GM23248 (cell line): ENCODE results near the gene TXNIP. TPM values are rescaled to one million over a fixed set of nuclear protein-coding genes. Genes with fewer than 3 reads are reported as not detected.

Experiments
- DNase-seq: peaks from one replicate; pipeline ENCODE4 v3.0.0-alpha.2; 2015
- H2AFZ ChIP-seq: fragments of 200-600 bp; sonication (generic); 2 replicates; pipeline ENCODE4 v1.6.1; 2016; ENCODE audit warnings: antibody characterized with exemption
- H3F3A ChIP-seq: fragments of 200-600 bp; sonication (generic); 2 replicates; pipeline ENCODE4 v1.6.1; 2016; ENCODE audit warnings: mild to moderate bottlenecking, antibody characterized with exemption, mixed run types; ENCODE audit not compliant: insufficient read depth
- H3K27ac ChIP-seq: fragments of 200-600 bp; sonication (generic); 2 replicates; pipeline ENCODE4 v1.5.1; 2016; ENCODE audit warnings: mild to moderate bottlenecking
- H3K27me3 ChIP-seq: fragments of 200-600 bp; sonication (generic); replicated peaks from 2 replicates; pipeline ENCODE4 v1.6.1; 2016; ENCODE audit warnings: mild to moderate bottlenecking; ENCODE audit not compliant: insufficient read depth
- H3K36me3 ChIP-seq: fragments of 200-600 bp; sonication (generic); 2 replicates; pipeline ENCODE4 v1.6.1; 2016; ENCODE audit warnings: low read depth, mild to moderate bottlenecking
- H3K4me1 ChIP-seq: fragments of 200-600 bp; sonication (generic); 2 replicates; pipeline ENCODE4 v1.6.1; 2016; ENCODE audit warnings: mild to moderate bottlenecking; ENCODE audit not compliant: insufficient read depth
- H3K4me2 ChIP-seq: fragments of 200-600 bp; sonication (generic); one replicate; pipeline ENCODE4 v1.6.1; 2016; ENCODE audit warnings: mild to moderate bottlenecking; ENCODE audit not compliant: unreplicated experiment
- H3K4me3 ChIP-seq: fragments of 200-600 bp; sonication (generic); 2 replicates; pipeline ENCODE4 v1.5.1; 2016; ENCODE audit warnings: mild to moderate bottlenecking
- H3K79me2 ChIP-seq: fragments of 200-600 bp; sonication (generic); 2 replicates; pipeline ENCODE4 v1.6.1; 2016; ENCODE audit warnings: mild to moderate bottlenecking; ENCODE audit not compliant: insufficient read depth
- H3K9ac ChIP-seq: fragments of 200-600 bp; sonication (generic); 2 replicates; pipeline ENCODE4 v1.6.1; 2016; ENCODE audit warnings: mild to moderate bottlenecking
- H3K9me2 ChIP-seq: fragments of 200-600 bp; sonication (generic); 2 replicates; pipeline ENCODE4 v1.6.1; 2016; ENCODE audit warnings: mixed run types, mild to moderate bottlenecking, moderate library complexity; ENCODE audit not compliant: insufficient read depth
- H3K9me3 ChIP-seq: fragments of 200-600 bp; sonication (generic); one replicate; pipeline ENCODE4 v1.6.1; 2017; ENCODE audit warnings: low read depth
- H4K20me1 ChIP-seq: fragments of 200-600 bp; sonication (generic); 2 replicates; pipeline ENCODE4 v1.6.0; 2016; ENCODE audit not compliant: insufficient read depth
- EZH2 ChIP-seq: fragments of 200-600 bp; sonication (generic); IDR thresholded peaks from 2 replicates; pipeline ENCODE4 v1.6.1; 2018; ENCODE audit warnings: antibody characterized with exemption, mild to moderate bottlenecking; ENCODE audit not compliant: insufficient read depth, poor library complexity, severe bottlenecking
- EZH2phosphoT487 ChIP-seq: fragments of 200-600 bp; sonication (generic); IDR thresholded peaks from 2 replicates; pipeline ENCODE4 v1.6.1; 2018; ENCODE audit warnings: antibody characterized with exemption, moderate library complexity, mild to moderate bottlenecking, low read depth; ENCODE audit not compliant: insufficient read depth
- WGBS, 2 experiments: methylation state at CpG; one replicate each; pipeline ENCODE4 v1.1.6; 2015 to 2017; ENCODE audit warnings: low lambda C conversion rate in 2 of 2, low coverage in 1 of 2; ENCODE audit errors: missing lambda C conversion rate in 2 of 2; 5-methylcytosine and 5-hydroxymethylcytosine counted together
- in situ Hi-C: fragments of 300-500 bp; cut with MboI; formaldehyde crosslinking; loops from 2 replicates; pipeline ENCODE4 v1.15.0; 2020
- polyA plus RNA-seq: library from polyadenylated mRNA; unstranded; fragments of >200 nt; fragmentation: Nextera tagmentation; extraction: Ambion mirVana; gene quantifications from 2 replicates; pipeline ENCODE4 v1.2.1, GENCODE V29; 2016
- total RNA-seq: library from RNA; depleted of rRNA; stranded (reverse); fragments of >200 nt; shearing (Covaris generic); gene quantifications from 2 replicates; pipeline ENCODE4 v1.2.3, GENCODE V29; 2014; rRNA removed

Gene TXNIP
- total and polyA plus RNA-seq, 2 experiments from 2014 or later = 169 to 263 TPM

DNA sequence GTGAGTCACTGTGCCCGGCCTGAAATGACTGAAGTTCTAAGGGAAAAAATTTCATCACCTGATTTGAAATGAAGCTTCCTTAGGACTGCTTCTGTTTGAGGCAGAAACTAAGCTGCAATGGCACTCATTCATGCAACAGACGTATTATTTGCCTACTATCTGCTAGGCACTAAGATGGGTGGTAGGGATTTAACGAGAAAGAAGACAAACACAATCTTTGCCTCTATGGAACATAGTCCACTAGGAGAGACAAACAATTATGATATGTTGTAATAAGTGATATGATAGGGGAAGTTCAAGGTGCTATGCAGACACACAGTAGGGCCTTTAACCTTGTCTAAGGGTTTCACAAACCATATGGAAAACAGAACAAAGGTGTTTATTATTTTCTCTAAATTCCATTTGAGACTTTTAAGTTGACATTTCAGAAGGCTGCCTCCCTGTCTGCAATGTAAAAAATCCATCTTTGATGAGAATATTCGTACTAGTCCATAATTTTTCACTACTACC is 49.8 kb downstream of the TXNIP start:
- Histone ChIP-seq H3K79me2 (peaks cover 86% of the 10 kb centered on the region), H3K27ac (no peak overlapping the region), H3K9me2 (no peaks in the 10 kb centered on the region), H3F3A (0 out of 2 replicates have a peak, but pooled peaks cover 4% of the 10 kb centered on the region), H2AFZ (no peak overlapping the region), H3K36me3 (peaks cover 12% of the 10 kb centered on the region; the same call in 1 of the 2 replicates), H3K27me3 (no peaks in the 10 kb centered on the region), H3K9me3 (no peaks in the 10 kb centered on the region), H3K4me3 (no peak overlapping the region), H3K9ac (no peak overlapping the region), H4K20me1 (no peaks in the 10 kb centered on the region), H3K4me1 (peaks cover 4% of the 10 kb centered on the region; the same call in 1 of the 2 replicates), H3K4me2 (no peak overlapping the region)
- TF ChIP-seq EZH2phosphoT487 (no peak), EZH2 (no peak)
- in situ Hi-C loops = no loop called here
- 82 to 85% methylated on average over 4 of the region's 4 CpGs for WGBS, 2 experiments
- no peak for DNase-seq

DNA sequence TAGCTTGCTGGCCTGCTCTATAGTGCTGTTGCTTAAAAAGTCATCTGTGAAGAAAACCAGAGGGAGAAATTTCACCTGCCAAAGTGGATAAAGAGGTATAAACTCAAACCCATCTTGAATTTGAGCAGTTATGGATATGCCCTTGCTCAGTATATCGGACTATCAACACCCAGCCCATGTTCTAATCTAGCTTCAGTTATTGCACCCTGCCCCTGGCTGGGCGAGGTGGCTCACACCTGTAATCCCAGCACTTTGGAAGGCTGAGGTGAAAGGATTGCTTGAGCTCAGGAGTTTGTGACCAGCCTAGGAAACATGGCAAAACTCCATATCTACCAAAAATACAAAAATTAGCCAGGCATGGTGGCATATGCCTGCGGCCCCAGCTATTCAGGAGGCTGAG is 51.8 kb downstream of the TXNIP start:
- Histone ChIP-seq H3K4me1 (peaks cover 4% of the 10 kb centered on the region; the same call in 1 of the 2 replicates), H2AFZ (no peak overlapping the region), H3K9ac (no peak overlapping the region), H3K79me2 (peaks cover 77% of the 10 kb centered on the region), H3K27me3 (no peaks in the 10 kb centered on the region), H3K4me3 (no peak overlapping the region), H3K9me2 (no peaks in the 10 kb centered on the region), H3F3A (0 out of 2 replicates have a peak, but pooled peaks cover 4% of the 10 kb centered on the region), H4K20me1 (no peaks in the 10 kb centered on the region), H3K4me2 (no peak overlapping the region), H3K27ac (no peak overlapping the region), H3K9me3 (no peaks in the 10 kb centered on the region), H3K36me3 (peaks cover 16% of the 10 kb centered on the region; the same call in 1 of the 2 replicates)
- TF ChIP-seq EZH2 = no peak
- TF ChIP-seq EZH2phosphoT487 = no peak
- WGBS, 2 experiments = 94 to 98% methylated on average over 3 of the region's 3 CpGs
- in situ Hi-C loops = no loop called here
- DNase-seq = no peak

DNA sequence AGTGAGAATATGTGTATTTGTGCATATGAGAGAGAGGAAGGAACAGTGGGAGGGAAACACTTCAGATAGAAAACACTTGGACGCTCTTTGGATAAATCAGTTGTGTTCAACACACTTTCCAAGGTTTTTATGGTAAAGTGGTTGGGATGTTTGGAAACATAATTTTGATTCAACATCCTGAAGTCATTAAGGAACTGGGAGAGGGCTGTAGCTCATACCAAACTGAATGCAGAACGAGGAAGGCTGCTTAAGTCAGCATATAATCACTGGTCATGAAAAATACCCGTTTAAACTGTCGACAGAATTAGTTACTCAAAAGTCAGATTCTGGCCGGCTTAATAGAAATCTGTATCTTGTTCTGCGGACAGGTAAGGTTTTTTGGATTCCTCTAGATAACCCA is 53.5 kb downstream of the TXNIP start:
- Histone ChIP-seq H3F3A (0 out of 2 replicates have a peak, but pooled peaks cover 4% of the 10 kb centered on the region), H3K27ac (peak overlapping the region; percentile 31), H3K9me3 (no peaks in the 10 kb centered on the region), H3K4me2 (peak overlapping the region; percentile 43), H3K9ac (peak overlapping the region; percentile 49), H4K20me1 (no peaks in the 10 kb centered on the region), H3K4me3 (0 out of 2 replicates have a peak overlapping the region, but pooled peaks have one; percentile 1), H3K4me1 (peaks cover 4% of the 10 kb centered on the region; the same call in 1 of the 2 replicates), H3K36me3 (peaks cover 16% of the 10 kb centered on the region; the same call in 1 of the 2 replicates), H3K79me2 (peaks cover 61% of the 10 kb centered on the region), H2AFZ (peak overlapping the region; percentile 68), H3K9me2 (no peaks in the 10 kb centered on the region), H3K27me3 (no peaks in the 10 kb centered on the region)
- WGBS, 2 experiments = 11 to 14% methylated on average over 6 of the region's 6 CpGs
- in situ Hi-C loops = no loop called here
- no peak for TF ChIP-seq EZH2phosphoT487
- no peak for TF ChIP-seq EZH2
- DNase-seq = peak; percentile 36

Other genes starting within 250 kb of the TXNIP start
- gene RNF115, start 172.5 kb downstream of the TXNIP start, total RNA-seq = 14.5 and 14.8 TPM in 2 replicates
- 13.9 and 14.2 TPM in 2 replicates for gene RNF115, start 172.5 kb downstream of the TXNIP start, polyA plus RNA-seq
- gene POLR3C, start 172.4 kb downstream of the TXNIP start, total RNA-seq = 23.1 and 42.2 TPM in 2 replicates
- 38.4 and 39.0 TPM in 2 replicates for gene POLR3C, start 172.4 kb downstream of the TXNIP start, polyA plus RNA-seq
- gene NUDT17, start 150.9 kb downstream of the TXNIP start, total RNA-seq = 5.9 and 12.0 TPM in 2 replicates
- gene NUDT17, start 150.9 kb downstream of the TXNIP start, polyA plus RNA-seq = 7.8 and 9.5 TPM in 2 replicates
- 22.2 and 32.5 TPM in 2 replicates for gene PIAS3, start 137.5 kb downstream of the TXNIP start, total RNA-seq
- gene PIAS3, start 137.5 kb downstream of the TXNIP start, polyA plus RNA-seq = 58.3 and 63.0 TPM in 2 replicates
- gene ANKRD35, start 110.7 kb downstream of the TXNIP start, total RNA-seq = 0.38 and 0.65 TPM in 2 replicates
- gene ANKRD35, start 110.7 kb downstream of the TXNIP start, polyA plus RNA-seq = 3.4 and 3.5 TPM in 2 replicates
- 0.13 and 0.65 TPM in 2 replicates for gene ITGA10, start 86.5 kb downstream of the TXNIP start, total RNA-seq
- gene ITGA10, start 86.5 kb downstream of the TXNIP start, polyA plus RNA-seq = 0.31 and 0.35 TPM in 2 replicates
- 32.2 and 34.5 TPM in 2 replicates for gene PEX11B, start 77.9 kb downstream of the TXNIP start, total RNA-seq
- 37.1 and 37.9 TPM in 2 replicates for gene PEX11B, start 77.9 kb downstream of the TXNIP start, polyA plus RNA-seq
- gene RBM8A, start 69.1 kb downstream of the TXNIP start, total RNA-seq = 112 and 127 TPM in 2 replicates
- gene RBM8A, start 69.1 kb downstream of the TXNIP start, polyA plus RNA-seq = 204 and 210 TPM in 2 replicates
- gene LIX1L, start 38.6 kb downstream of the TXNIP start, total RNA-seq = 26.1 and 36.5 TPM in 2 replicates
- 18.3 TPM in 2 replicates for gene LIX1L, start 38.6 kb downstream of the TXNIP start, polyA plus RNA-seq
- gene ANKRD34A, start 32.0 kb downstream of the TXNIP start, total RNA-seq = 0.25 and 1.3 TPM in 2 replicates
- 1.9 and 2.3 TPM in 2 replicates for gene ANKRD34A, start 32.0 kb downstream of the TXNIP start, polyA plus RNA-seq
- 17.4 and 24.2 TPM in 2 replicates for gene POLR3GL, start 31.9 kb downstream of the TXNIP start, total RNA-seq
- 34.7 and 37.9 TPM in 2 replicates for gene POLR3GL, start 31.9 kb downstream of the TXNIP start, polyA plus RNA-seq
- not detected in 2 replicates for gene HJV, start 25.2 kb upstream of the TXNIP start, total RNA-seq
- gene HJV, start 25.2 kb upstream of the TXNIP start, polyA plus RNA-seq = not detected in 2 replicates
- gene NBPF10, start 148.2 kb upstream of the TXNIP start, total RNA-seq = 2.3 and 3.2 TPM in 2 replicates
- 1.1 and 1.3 TPM in 2 replicates for gene NBPF10, start 148.2 kb upstream of the TXNIP start, polyA plus RNA-seq
- gene NOTCH2NLA, start 232.4 kb upstream of the TXNIP start, total RNA-seq = 45.3 and 46.4 TPM in 2 replicates
- 20.0 and 21.5 TPM in 2 replicates for gene NOTCH2NLA, start 232.4 kb upstream of the TXNIP start, polyA plus RNA-seq